SU-DHL-6 (cell line): ENCODE measurements around the gene CDKL5.

Source experiments
- H2AFZ ChIP-seq: fragments of 200-600 bp; sonication (generic); 2 replicates; pipeline ENCODE4 v1.6.1; 2014; ENCODE audit warnings: low read depth, mild to moderate bottlenecking, moderate library complexity, mixed read lengths, antibody characterized with exemption, low read length; ENCODE audit not compliant: severe bottlenecking
- H3F3A ChIP-seq: fragments of 200-600 bp; shearing (Covaris generic); 2 replicates; pipeline ENCODE4 v1.6.0; 2016; ENCODE audit warnings: antibody characterized with exemption, mild to moderate bottlenecking; ENCODE audit not compliant: insufficient read depth
- H3K27ac ChIP-seq: fragments of 200-600 bp; sonication (generic); 2 replicates; pipeline ENCODE4 v1.5.1; 2016; ENCODE audit warnings: low read depth, mild to moderate bottlenecking, low read length, moderate library complexity, mixed read lengths
- H3K27me3 ChIP-seq: fragments of 200-600 bp; sonication (generic), shearing (Covaris generic); 2 replicates; pipeline ENCODE4 v1.6.0; 2014; ENCODE audit warnings: mild to moderate bottlenecking, low read length
- H3K36me3 ChIP-seq: fragments of 200-600 bp; sonication (generic); 2 replicates; pipeline ENCODE4 v1.6.1; 2014; ENCODE audit warnings: mild to moderate bottlenecking, low read length, mixed read lengths
- H3K4me2 ChIP-seq: fragments of 300-600, 200-600 bp; shearing (Covaris generic), sonication (generic); 2 replicates; pipeline ENCODE4 v1.6.0; 2014; ENCODE audit warnings: low read length, low read depth, mild to moderate bottlenecking; ENCODE audit not compliant: poor library complexity, severe bottlenecking
- H3K4me3 ChIP-seq: fragments of 200-600 bp; sonication (generic); 2 replicates; pipeline ENCODE4 v1.5.1; 2014; ENCODE audit warnings: antibody characterized with exemption, low read length, mild to moderate bottlenecking, mixed read lengths; ENCODE audit not compliant: insufficient read depth, poor library complexity, severe bottlenecking
- H3K79me2 ChIP-seq: fragments of 200-600 bp; sonication (generic); 2 replicates; pipeline ENCODE4 v1.6.1; 2014; ENCODE audit warnings: mild to moderate bottlenecking, low read length, moderate library complexity; ENCODE audit not compliant: insufficient read depth
- H3K9ac ChIP-seq: fragments of 200-600 bp; sonication (generic); 2 replicates; pipeline ENCODE4 v1.7.0; 2014; ENCODE audit warnings: mild to moderate bottlenecking, low read length
- H3K9me2 ChIP-seq: fragments of 200-600 bp; sonication (generic); replicated peaks from 2 replicates; pipeline ENCODE4 v1.6.1; 2014; ENCODE audit warnings: low read length; ENCODE audit not compliant: insufficient read depth
- H3K9me3 ChIP-seq: fragments of 200-600 bp; sonication (generic); 2 replicates; pipeline ENCODE4 v1.6.1; 2014; ENCODE audit warnings: low read length, mixed read lengths; ENCODE audit not compliant: insufficient read depth
- H4K20me1 ChIP-seq: fragments of 200-600 bp; sonication (generic); 2 replicates; pipeline ENCODE4 v1.6.1; 2014; ENCODE audit warnings: low read depth, mild to moderate bottlenecking, antibody characterized with exemption, low read length, moderate library complexity, mixed read lengths
- EZH2phosphoT487 ChIP-seq: fragments of 200-600 bp; sonication (generic), shearing (Covaris generic); conservative IDR thresholded peaks from 2 replicates; pipeline ENCODE4 v1.6.1; 2018; ENCODE audit warnings: mild to moderate bottlenecking, antibody characterized with exemption, low read length, moderate library complexity, mixed read lengths
- TF ChIP-seq, protein P1 (sequence below): fragments of 200-600 bp; sonication (generic); IDR thresholded peaks from one replicate; pipeline ENCODE4 v1.5.1; 2017; ENCODE audit warnings: antibody characterized with exemption, mild to moderate bottlenecking, low read length, moderate library complexity; ENCODE audit not compliant: insufficient read depth, poor library complexity, severe bottlenecking

The CDKL5 gene

DNA sequence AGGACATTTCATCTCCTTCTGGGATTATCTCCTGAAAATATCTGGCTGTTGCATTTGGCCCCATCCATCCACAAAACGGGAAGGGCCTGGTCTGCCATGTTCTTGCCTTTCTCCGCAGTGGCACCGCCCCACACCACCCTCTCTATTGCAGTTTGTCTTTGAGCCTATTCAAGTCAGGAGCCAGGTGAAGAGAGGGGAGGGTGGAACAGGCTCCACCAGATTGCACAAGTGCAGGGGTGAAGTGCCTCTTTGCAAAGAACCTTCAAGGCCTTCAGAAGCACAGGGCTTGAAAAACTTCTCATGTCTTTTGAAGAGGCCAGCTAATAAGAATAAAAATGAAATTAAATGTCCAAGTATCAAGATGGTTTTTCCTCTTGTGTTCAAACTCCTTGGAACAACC lies 217.8 kb downstream of the CDKL5 start:
- no peak overlapping the region for H3K27ac ChIP-seq
- no peak overlapping the region for H3K9ac ChIP-seq
- H3F3A ChIP-seq = no peaks in the 10 kb centered on the region
- H3K9me3 ChIP-seq = no peaks in the 10 kb centered on the region
- no peaks in the 10 kb centered on the region for H3K79me2 ChIP-seq
- TF ChIP-seq, protein P1, sequence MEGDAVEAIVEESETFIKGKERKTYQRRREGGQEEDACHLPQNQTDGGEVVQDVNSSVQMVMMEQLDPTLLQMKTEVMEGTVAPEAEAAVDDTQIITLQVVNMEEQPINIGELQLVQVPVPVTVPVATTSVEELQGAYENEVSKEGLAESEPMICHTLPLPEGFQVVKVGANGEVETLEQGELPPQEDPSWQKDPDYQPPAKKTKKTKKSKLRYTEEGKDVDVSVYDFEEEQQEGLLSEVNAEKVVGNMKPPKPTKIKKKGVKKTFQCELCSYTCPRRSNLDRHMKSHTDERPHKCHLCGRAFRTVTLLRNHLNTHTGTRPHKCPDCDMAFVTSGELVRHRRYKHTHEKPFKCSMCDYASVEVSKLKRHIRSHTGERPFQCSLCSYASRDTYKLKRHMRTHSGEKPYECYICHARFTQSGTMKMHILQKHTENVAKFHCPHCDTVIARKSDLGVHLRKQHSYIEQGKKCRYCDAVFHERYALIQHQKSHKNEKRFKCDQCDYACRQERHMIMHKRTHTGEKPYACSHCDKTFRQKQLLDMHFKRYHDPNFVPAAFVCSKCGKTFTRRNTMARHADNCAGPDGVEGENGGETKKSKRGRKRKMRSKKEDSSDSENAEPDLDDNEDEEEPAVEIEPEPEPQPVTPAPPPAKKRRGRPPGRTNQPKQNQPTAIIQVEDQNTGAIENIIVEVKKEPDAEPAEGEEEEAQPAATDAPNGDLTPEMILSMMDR = no peak
- TF ChIP-seq EZH2phosphoT487 = no peak
- H2AFZ ChIP-seq = no peak overlapping the region
- no peaks in the 10 kb centered on the region for H3K27me3 ChIP-seq
- H3K36me3 ChIP-seq = no peaks in the 10 kb centered on the region
- H3K9me2 ChIP-seq = no peaks in the 10 kb centered on the region
- no peaks in the 10 kb centered on the region for H4K20me1 ChIP-seq
- no peak overlapping the region for H3K4me3 ChIP-seq
- no peak overlapping the region for H3K4me2 ChIP-seq

DNA sequence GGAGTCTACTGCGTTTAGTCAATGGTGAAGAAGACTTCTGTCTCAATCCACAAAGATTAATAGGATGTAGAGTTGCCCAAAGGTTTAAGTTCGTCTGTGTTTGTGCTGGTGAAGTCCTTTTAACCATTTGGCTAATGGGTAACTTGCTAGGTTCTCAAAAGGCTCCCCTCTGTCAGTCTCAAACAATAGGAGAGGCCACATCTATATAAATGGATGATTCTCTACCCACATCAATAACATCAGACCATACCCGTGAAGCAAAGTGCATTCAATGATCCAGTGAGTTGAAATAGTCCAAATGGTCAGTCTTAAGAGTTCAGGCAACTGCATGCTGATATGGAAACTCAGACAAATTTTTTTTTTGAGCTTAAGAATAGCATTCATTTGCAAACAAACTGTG lies 218.4 kb downstream of the CDKL5 start:
- H3F3A ChIP-seq = no peaks in the 10 kb centered on the region
- no peak overlapping the region for H3K27ac ChIP-seq
- H3K79me2 ChIP-seq = no peaks in the 10 kb centered on the region
- no peaks in the 10 kb centered on the region for H4K20me1 ChIP-seq
- no peak overlapping the region for H3K4me3 ChIP-seq
- H2AFZ ChIP-seq = no peak overlapping the region
- TF ChIP-seq, protein P1 = no peak
- no peak for TF ChIP-seq EZH2phosphoT487
- H3K36me3 ChIP-seq = no peaks in the 10 kb centered on the region
- no peak overlapping the region for H3K4me2 ChIP-seq
- no peaks in the 10 kb centered on the region for H3K9me3 ChIP-seq
- no peak overlapping the region for H3K9ac ChIP-seq
- H3K27me3 ChIP-seq = no peaks in the 10 kb centered on the region
- H3K9me2 ChIP-seq = no peaks in the 10 kb centered on the region

DNA sequence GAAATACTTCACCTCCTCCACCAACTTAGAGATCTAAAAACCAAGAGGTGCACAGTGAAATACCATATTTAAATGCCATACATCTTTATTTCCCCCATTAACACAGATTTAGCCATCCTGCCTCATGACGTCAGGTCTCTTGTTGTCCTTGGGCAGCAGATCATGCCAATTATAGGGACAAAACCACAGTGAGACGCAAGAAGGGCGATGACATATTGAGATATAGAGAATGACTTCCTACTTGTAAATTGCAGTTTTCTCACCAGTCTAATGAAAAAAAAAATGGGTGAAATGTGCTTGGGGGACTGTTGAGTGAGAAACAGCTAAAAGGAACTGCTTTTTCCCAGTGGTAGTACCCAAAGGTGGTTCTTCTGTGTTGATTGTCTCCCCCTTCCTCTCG lies 222.2 kb downstream of the CDKL5 start:
- TF ChIP-seq, protein P1 = no peak
- no peak for TF ChIP-seq EZH2phosphoT487
- Histone ChIP-seq H3K4me3 (no peak overlapping the region), H3K79me2 (no peaks in the 10 kb centered on the region), H3K4me2 (no peak overlapping the region), H2AFZ (no peak overlapping the region), H3K27me3 (no peaks in the 10 kb centered on the region), H3K27ac (no peak overlapping the region), H3K9ac (no peak overlapping the region), H3K36me3 (no peaks in the 10 kb centered on the region), H3K9me3 (no peaks in the 10 kb centered on the region), H3F3A (no peaks in the 10 kb centered on the region), H3K9me2 (no peaks in the 10 kb centered on the region), H4K20me1 (no peaks in the 10 kb centered on the region)
